Skeletal muscle cell (primary cell): ENCODE data around the gene FAM200C.

Experiments
- DNase-seq: peaks from one replicate; pipeline ENCODE4 v3.0.0-alpha.2; 2010; ENCODE audit warnings: low read depth
- H3K4me3 ChIP-seq: 2 replicates; pipeline ENCODE4 v1.5.1; 2011; ENCODE audit warnings: low read depth, mild to moderate bottlenecking, control low read depth, low read length, moderate library complexity

FAM200C gene

GRCh38 chr5:160349249-160349934 is 50.5 kb downstream of the FAM200C start:
- no peak for DNase-seq
- H3K4me3 ChIP-seq = no peak overlapping the region

- H3K4me3 ChIP-seq = no peak overlapping the region
- no peak for DNase-seq
These were observed 51.8 kb downstream of the FAM200C start for GRCh38 chr5:160348080-160348479.

- no peak overlapping the region for H3K4me3 ChIP-seq
- no peak for DNase-seq
These were observed 52.4 kb downstream of the FAM200C start for GRCh38 chr5:160347448-160347847.
